GM12878 (cell line): ENCODE data around the gene DNAAF9.

Source experiments
- EED ChIP-seq: sonication (generic); IDR thresholded peaks from 2 replicates; pipeline ENCODE4 v1.6.1; 2016; ENCODE audit warnings: antibody characterized with exemption, low read depth
- HCFC1 ChIP-seq: fragments of 150-350 bp; IDR thresholded peaks from 2 replicates; pipeline ENCODE4 v1.6.1; 2014; ENCODE audit warnings: low read length
- REST ChIP-seq: IDR thresholded peaks from 2 replicates; pipeline ENCODE4 v1.6.1; 2012; ENCODE audit warnings: mild to moderate bottlenecking, low read depth, low read length

DNA sequence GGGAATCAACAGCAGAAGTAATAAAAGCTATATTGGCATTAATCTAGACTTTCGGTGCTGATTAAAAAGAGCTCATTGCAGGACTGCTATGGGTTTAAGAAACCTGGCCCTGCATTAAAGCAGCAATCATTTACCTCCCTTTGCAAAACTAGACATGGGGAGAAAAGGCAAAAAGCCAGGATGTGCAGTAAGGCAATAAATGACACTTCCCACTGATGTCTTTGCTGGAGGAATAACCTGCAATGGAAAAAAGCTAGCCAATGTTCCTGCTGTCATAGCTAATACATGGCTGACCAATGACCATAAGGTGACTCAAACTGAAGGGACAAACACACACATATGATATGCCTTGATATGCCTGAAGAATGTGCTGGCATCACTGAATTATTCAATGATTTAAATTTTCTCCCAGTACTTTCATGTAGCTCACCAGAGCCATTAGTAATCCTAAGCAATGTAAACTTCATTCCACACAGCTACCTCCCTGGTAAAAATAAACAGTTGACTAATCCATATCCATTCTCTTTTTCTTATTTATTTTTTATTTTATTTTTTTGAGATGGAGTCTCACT is 8.7 kb downstream of the DNAAF9 start:
- TF ChIP-seq EED, result no peak
- TF ChIP-seq HCFC1, result no peak
- TF ChIP-seq REST, result no peak
